HG03460 (cell line): Measurements from ENCODE around the gene CHD6.
"Not testable (repeated sequence)": the region's sequence is repeated elsewhere in the genome, so short reads cannot be mapped to it uniquely, and the experiment has no call there.

ENCODE experiments used
- ATAC-seq: cut with Tn5 transposase; IDR thresholded peaks from one replicate; pipeline ENCODE4 v1.9.1; 2021; ENCODE audit not compliant: unreplicated experiment

The CHD6 gene

GRCh38 chr20:41544472-41544871 is 73.7 kb downstream of the CHD6 start:
- ATAC-seq, result no peak

- no peak for ATAC-seq
Measured at GRCh38 chr20:41540918-41541317, 77.3 kb downstream of the CHD6 start.

- ATAC-seq, result no peak
Measured at GRCh38 chr20:41540459-41540858, 77.7 kb downstream of the CHD6 start.

DNA sequence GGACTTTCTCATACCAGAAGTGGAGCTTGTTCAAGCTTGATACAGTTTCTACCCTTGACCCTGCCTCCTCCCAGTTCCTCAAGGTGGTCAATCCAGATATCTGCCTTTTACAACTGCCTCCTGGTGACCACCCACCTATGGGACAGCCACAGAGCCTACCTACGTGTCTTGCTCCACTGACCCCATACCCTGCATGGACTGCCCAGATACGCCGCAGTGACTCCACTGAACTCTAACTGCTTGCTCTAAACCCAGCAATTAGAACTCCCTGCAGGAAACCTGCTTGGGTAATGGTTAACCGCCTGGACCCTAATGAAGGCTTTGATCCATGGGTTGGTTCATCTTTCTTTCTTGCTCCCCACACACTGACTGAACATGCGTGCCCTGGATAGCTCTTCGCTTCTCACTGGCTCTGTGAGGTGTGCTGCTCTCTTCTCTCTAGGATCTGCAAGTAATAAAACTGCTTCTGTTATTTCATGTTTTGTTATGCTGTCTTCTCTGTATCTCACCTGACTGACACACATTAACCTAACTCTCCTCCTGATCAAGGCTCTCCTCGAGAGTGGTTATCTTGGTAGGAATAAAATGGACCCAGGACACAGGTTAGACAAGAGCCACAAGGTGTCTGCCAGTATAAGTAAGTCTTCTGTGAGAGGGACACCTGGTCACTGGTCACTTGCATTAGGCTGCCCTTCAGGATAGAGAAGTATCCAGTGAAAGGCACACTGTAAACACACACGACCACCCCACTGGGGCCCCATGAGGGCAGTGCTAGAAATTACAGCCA is 79.2 kb downstream of the CHD6 start:
- no peak for ATAC-seq

GRCh38 chr20:41537865-41538264 is 80.3 kb downstream of the CHD6 start:
- no peak for ATAC-seq

DNA sequence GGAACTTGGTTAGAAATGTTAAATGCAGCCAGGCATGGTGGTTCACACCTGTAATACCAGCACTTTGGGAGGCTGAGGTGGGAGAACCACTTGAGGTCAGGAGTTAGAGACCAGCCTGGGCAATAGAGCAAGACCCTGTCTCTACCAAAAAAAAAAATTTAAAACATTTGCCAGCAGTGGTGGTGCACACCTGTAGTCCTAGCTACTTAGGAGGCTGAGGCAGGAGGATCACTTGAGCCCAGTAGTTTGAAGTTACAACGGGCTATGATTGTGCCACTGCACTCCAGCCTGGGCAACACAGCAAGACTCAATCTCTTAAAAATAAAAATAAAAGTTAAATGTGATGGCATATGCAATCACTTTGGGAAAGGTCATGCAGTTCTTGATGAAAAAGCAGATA is 82.6 kb downstream of the CHD6 start:
- ATAC-seq, result not testable (repeated sequence)

- ATAC-seq, result no peak
Measured at GRCh38 chr20:41534842-41535241, 83.3 kb downstream of the CHD6 start.

- ATAC-seq, result no peak
Measured at GRCh38 chr20:41534170-41534569, 84.0 kb downstream of the CHD6 start.

GRCh38 chr20:41533537-41534136 is 84.5 kb downstream of the CHD6 start:
- no peak for ATAC-seq

- no peak for ATAC-seq
Measured at GRCh38 chr20:41532935-41533334, 85.2 kb downstream of the CHD6 start.

- ATAC-seq, result no peak
Measured at GRCh38 chr20:41531518-41532275, 86.5 kb downstream of the CHD6 start.

DNA sequence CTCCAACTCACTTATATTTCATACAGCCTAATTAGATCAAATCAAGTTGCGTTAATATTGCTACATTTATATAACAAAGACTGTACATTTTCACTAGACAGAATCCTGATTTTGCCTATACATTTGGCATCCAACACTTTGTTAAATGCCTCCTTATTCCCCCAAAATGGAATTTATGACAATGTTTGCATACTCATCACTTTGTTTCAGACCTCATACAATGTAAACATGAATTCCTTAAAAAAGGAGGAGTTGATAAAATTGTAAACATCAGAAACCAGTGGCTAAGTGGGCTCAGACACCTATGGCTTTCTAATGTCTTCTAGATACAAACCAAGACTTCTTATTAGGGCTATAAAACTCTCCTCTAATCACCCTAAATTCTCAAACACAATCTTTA is 87.3 kb downstream of the CHD6 start:
- no peak for ATAC-seq

DNA sequence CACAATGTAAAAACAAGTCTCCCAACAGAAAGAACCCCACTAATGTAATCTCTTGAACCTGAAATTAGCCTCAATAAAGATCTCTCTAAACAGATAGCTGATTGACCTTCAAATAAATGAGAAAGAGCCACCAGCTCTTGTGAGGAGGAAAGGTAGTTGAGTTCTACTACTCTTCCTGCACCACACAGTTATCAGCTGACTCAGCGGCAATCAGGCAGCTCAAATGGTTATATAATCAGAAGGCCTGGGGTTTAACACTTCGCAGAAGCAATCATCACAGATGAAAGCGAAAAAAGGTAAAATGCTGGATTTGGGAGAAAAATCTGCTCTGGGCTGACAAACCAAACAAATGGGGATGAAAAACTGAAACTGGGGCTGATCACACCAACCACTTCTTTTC is 91.8 kb downstream of the CHD6 start:
- ATAC-seq, result no peak

- no peak for ATAC-seq
Measured at GRCh38 chr20:41524980-41525613, 93.1 kb downstream of the CHD6 start.

- no peak for ATAC-seq
Measured at GRCh38 chr20:41523857-41524256, 94.3 kb downstream of the CHD6 start.

DNA sequence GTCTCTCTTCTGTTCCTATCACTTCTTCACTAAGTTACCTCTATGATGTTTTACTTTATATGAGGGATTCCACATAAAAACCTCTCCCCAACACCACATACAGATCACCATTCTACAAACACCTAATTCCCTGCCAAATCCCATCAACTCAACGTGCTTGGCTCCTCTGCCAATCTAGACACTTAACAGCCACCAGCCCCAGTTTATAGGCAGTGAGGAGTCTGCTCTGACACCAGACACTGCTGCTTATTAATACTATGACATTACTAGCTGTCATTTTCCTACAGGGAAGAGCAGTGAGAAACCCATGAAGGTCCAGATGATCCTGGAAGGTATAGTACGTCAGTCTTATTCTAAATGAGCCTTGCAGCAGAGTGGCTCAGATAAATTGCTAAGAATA is 104.3 kb downstream of the CHD6 start:
- ATAC-seq, result no peak

- ATAC-seq, result no peak
Measured at GRCh38 chr20:41512624-41513023, 105.6 kb downstream of the CHD6 start.

GRCh38 chr20:41510847-41511450 is 107.2 kb downstream of the CHD6 start:
- ATAC-seq, result no peak

GRCh38 chr20:41510224-41510623 is 108.0 kb downstream of the CHD6 start:
- ATAC-seq, result no peak

GRCh38 chr20:41509316-41510200 is 108.6 kb downstream of the CHD6 start:
- ATAC-seq, result no peak
